Forelimb muscle (tissue), 1 donor: ENCODE data around the gene LTB. TPM values are rescaled to one million over a fixed set of nuclear protein-coding genes. Genes with fewer than 3 reads are reported as not detected.
"Not testable (repeated sequence)": the region's sequence is repeated elsewhere in the genome, so short reads cannot be mapped to it uniquely, and the experiment has no call there.

ENCODE experiments used
- DNase-seq: peaks from one replicate; pipeline ENCODE4 v3.0.0-alpha.2; 2013; ENCODE audit warnings: low read depth
- polyA plus RNA-seq: library from polyadenylated mRNA; unstranded; fragments of 120-200 nt; gene quantifications from one replicate; pipeline ENCODE4 v1.2.1, GENCODE V29; 2013; ENCODE audit not compliant: insufficient read length

The LTB gene
- polyA plus RNA-seq, 1 donor = 1.1 TPM

DNA sequence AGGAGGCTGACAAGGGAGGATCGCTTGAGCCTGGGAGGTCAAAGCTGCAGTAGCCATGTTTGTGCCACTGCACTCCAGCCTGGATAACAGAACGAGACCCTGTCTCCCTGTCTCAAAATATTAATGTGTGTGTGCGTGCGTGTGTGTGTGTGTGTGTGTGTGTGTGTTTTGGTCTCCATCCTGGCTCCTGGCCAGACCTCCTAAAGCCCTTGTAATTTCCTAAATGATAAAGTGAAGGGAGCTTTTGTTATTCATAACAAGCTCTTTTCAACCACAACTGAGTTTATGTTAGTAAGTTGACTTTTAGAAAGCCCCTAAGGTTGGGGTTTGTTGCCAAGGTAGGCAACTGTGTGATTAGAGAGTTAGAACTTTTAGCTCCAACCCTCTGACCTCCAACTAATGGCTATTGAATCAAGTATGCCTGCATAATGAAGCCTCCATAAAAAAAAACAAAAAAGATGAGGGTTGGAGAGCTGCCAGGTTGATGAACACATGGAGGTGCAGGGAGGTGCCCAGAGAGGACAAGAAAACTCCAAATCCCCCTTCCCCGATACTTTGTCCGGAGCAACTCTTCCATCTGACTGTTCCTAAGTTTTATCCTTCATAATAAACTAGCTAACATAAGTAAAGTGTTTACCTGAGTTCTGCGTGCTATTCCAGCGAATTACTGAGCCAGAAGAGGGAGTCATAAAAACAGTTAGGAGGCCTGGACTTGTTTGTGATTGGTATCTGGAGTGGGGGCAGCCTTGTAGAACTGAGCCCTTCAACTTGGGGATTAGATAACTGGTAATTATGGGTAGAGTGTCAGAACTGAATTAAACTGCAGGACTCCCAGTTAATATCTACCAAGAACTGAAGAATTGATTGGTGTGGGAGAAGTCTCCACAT, 27.5 kb upstream of the LTB start:
- DNase-seq = no peak

DNA sequence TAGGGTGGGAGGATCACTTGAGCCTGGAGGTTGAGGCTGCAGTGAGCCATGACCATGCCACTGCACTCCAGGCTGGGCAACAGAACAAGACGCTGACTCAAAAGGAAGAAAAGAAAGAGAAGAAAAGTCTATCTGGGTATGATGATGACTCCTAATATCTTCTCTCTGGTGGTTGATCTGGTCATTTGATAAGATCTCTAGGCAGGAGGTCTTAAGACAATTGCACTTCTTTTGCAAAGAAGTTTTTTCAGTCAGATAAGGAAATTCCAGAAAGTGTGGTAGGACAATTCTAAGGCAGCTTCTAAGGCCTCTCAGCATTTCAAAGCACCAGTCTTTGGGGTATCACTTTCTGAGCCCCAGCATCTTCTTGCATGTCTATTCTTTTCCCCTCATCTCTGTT, 25.1 kb upstream of the LTB start:
- no peak for DNase-seq

DNA sequence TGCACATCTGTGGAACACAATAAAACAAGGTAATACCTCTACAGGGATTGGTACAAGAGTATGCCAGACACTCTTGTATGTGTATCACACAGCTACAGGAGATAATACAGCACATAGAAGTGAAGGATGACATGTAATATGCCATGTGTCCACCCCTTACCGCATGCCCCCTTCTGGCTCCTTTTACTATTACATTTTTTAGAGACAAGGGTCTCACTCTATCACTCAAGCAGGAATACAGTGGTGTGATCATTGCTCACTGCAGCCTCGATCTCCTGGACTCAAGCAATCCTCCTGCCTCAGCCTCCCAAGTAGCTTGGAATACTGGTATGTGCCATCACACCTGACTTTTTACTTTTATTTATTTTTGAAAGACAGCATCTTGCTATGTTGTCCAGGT, 14.8 kb upstream of the LTB start:
- DNase-seq = no peak

DNA sequence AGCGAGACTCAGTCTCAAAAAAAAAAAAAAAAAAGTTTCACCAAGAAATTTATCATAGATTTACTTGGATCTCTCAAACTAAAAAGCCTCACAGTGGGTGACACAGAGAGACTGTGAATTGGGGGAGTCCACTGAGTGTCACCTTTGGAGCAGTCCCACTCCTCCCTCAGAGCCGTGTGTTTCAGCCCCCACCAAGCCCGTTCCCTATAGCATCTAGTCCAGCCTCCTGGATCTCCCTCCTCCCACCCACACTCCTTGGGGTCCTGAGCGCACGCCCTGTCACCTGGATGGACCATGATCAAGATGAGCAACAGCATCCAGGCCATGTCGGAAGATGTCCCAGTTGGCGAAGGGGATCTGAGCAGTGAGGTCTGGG, 10.2 kb upstream of the LTB start:
- no peak for DNase-seq

DNA sequence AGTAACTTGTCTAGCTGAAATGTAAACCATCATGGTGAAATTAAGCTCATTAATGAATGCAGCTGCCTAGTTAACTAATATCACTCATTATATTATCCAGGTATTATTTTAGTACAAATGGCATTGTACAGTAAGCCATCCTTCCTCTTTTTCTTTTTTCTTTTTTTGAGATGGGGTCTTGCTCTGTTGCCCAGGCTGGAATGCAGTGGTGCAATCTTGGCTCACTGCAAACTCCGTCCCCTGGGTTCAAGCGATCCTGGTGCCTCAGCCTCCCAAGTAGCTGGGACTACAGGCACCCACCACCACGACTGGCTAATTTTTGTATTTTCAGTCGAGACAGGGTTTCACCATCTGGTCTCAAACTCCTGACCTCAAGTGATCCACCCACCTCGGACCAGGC, 8.5 kb upstream of the LTB start:
- DNase-seq = not testable (repeated sequence)

DNA sequence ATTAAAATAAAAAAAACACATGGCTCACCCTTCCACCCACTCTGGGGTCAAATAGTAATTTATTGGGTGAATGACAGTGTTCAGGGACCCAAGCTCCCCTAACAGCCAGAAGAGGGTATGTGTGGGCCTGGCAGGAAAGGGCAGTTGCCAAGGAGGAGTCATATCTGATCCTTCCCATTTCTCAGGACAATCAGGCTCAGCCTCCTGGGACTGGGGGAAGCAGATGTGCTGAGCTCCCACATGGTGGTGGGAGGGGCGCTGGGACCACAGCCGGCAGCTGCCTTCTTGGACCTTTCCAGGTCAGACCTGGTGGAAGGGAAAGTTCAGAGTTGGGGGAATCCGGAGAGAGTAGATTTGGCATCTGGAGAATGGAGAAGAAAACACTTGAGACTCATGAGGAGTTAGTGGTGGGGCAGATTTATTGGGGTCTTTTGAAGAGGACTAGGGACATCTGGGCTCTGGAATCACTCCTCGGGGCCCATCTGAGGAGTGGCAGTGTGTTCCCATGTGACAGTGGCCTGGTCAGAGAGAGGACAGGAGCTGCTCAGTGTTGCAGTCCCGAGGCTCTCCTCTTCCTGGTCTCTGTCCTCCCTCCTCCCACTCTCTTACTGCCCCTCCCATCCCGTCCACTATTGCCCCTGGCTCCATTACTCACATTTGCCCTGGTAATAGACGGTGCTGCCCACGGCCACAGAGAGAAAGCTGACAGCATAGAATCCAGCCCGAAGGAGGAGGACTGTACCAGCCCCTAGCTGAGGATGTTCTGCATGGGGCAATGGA, 6.8 kb upstream of the LTB start:
- no peak for DNase-seq

DNA sequence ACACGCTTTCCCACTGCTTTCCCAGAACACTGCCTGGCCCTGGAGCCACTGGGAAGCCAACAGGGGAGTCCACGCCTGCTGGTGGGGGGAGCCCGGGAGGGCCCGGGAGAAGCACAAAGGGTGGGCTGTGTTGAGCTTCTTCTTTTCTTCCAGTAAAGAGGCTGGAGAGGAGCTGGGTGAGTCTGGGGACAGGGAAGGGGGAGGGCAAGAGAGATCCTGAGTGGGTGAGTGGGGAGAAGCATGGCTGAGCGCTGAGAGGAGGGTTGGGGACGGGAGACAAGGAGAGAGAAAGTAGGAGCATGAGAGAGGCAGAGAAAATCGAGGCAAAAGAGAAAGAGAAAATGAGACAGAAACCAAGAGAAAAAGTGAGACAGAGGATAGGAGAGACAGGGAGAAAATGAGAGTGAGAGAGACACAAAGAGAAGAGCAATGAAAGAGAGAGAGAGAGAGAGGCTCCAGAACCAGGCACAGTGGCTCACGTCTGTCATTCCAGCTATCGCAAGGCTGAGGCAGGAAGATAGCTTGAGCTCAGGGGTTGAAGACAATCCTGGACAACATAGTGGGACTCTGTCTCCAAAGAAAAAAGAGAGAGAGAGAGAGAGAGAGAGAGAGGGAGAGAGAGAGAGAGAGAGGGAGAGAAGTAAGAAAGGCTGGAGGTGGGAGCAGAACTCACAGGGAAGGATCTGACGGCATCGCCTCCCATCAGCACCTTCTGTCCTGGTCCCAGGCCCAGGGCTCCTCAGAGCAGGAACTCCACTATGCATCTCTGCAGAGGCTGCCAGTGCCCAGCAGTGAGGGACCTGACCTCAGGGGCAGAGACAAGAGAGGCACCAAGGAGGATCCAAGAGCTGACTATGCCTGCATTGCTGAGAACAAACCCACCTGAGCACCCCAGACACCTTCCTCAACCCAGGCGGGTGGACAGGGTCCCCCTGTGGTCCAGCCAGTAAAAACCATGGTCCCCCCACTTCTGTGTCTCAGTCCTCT, 5.9 kb upstream of the LTB start:
- no peak for DNase-seq

DNA sequence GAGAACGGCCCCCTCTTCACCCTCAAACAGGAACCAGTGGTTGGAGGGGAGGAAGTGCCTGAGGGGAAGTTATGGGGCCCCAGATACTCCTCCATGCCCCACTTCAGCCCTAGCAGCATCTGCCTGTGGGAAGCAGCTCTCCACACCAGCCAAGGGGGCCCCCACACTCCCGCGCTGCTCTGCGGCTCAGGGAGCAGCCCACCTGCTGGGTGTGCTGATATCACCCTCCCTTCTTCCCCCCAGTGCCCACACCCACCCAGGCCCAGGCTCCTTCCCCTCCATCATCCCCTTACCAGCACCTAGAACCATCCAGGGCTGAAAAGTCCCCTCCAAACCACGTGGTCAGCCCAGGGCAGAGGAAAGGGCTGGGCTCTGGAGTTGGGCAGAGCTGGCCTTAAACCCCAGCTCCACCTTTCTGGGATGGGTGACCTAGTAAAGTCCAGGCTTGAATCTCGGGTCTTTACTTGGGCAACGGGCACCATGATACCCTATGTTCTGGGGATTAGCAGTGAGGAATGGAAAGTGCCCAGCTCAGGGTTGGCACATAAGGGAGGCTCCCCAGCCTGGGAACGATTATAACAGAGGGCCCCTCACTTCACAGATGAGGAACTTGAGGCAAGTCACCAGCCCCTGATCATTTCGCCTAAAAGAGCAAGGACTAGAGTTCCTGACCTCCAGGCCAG, 4.5 kb upstream of the LTB start:
- DNase-seq = no peak

DNA sequence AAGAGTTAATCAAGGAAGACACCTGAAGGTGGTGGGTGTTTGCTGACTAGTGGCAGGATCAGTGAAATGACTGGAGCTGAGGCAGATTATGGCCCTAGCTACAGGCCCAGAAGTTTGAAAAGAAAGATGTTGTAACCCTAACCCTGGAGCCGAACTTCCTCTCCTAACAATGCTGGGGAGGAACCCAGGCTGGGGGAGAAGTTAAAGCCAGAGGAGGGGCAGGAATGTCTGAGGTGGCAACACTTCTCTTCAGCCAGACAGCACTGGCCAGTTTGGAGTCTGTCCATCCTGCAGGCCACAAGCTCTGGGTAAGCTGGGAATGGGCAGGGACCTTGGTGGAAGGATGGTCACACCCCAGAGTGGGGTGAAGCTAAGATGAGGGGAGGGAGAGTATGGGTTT, 3.8 kb upstream of the LTB start, which contains the start of gene LST1:
LST1 (plus strand) TSS at position 270 of the 400 bp plus-strand sequence. CDS start 1,023 bp downstream, outside the sequence.
- DNase-seq = no peak

DNA sequence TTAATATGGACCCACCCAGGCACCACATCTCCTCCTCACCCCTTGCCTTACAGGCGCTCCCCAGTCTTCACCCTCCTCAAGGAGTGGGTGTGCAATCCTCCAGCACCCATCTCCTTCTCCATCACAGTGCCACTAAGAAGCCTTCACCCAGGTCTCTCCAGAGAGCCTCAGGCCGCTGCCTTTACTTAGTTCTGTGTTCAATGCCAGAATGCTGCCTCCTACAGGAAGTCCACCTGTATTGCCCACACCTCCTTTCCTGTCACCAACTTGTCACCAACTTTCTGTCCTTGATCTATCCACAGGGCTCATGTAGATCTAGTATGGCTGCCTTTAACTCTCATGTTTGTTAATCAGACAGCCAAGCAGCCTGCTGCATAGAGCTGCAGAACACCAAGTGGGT, 3.3 kb upstream of the LTB start:
- DNase-seq = no peak

DNA sequence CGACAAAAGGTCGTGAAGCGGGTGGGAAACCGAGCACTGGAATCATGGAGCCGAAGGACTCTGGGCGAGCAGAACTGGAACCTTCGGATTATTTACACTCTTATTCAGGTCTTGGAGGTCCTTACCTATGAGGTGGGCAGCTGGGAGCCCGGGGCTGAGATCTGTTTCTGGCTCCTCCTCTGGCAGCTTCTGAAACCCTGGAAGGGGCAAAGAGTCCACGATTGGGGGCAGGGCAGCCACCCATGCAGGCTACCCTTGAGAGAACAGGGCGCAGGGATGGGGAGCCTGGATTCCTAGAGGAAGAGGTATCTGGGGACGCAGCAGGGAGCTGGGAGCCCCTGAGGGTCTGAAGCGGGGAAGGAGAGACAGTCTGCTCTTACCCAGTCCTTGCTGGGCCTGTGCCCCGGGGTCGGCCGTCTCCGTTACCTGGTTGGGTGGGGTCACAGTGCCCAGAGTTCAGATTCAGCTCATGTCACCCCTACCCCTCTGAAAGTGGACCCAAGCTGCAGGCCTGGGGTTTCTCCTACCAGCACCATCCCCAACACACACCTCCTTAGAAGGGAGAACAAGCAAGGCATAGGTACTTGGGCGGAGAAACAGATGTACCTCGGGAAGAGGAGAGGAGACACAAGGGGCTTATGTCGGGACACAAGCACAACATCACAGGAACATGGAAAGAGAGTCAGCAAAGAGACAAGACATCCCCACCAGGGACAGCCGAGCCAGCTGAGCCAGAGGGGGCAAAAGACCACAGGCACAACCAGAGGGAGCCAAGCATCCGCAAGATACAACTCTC, 592 bp downstream of the LTB start:
- DNase-seq = no peak

DNA sequence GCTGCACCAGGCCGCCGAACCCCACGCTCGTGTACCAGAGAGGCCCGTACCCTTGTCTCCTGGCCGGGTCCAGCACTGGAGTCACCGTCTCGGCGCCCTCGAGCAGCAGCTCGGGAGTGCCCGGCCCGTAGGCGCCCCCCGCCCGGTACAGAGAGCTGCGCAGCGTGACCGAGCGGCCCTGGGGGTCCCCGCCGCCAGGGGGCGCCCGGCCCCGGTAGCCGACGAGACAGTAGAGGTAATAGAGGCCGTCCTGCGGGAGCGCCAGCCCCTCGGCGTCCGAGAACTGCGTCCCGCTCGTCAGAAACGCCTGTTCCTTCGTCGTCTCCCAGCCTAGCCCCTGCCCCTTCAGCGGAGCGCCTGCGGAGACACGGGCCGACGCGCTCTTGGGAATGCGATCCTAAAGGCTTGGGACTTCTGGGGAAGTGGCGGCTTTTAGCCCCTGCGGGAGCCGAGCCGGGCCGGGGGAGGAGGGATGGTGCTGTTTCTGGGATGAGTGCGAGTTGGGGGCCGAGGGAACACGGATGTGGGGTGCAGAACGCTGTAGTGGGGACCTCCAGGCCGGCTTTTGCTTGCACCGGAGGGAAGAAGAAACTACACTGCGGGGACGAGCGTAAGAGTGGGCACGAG, 1.3 kb downstream of the LTB start:
- no peak for DNase-seq

DNA sequence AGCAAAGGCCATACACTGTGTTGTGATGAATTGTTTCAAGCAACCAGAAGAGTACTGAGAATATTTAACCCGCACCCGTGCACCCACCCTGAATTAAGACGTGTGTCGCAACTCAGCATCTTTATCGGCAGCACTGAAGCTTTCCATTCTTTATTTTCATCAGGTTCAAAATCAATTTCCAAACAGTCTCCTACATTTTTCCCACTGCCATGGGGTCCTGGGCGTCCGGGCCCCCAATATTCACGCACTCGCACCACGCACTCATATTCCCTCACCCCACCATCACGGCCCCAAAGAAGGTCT, 1.8 kb downstream of the LTB start:
- DNase-seq = no peak

DNA sequence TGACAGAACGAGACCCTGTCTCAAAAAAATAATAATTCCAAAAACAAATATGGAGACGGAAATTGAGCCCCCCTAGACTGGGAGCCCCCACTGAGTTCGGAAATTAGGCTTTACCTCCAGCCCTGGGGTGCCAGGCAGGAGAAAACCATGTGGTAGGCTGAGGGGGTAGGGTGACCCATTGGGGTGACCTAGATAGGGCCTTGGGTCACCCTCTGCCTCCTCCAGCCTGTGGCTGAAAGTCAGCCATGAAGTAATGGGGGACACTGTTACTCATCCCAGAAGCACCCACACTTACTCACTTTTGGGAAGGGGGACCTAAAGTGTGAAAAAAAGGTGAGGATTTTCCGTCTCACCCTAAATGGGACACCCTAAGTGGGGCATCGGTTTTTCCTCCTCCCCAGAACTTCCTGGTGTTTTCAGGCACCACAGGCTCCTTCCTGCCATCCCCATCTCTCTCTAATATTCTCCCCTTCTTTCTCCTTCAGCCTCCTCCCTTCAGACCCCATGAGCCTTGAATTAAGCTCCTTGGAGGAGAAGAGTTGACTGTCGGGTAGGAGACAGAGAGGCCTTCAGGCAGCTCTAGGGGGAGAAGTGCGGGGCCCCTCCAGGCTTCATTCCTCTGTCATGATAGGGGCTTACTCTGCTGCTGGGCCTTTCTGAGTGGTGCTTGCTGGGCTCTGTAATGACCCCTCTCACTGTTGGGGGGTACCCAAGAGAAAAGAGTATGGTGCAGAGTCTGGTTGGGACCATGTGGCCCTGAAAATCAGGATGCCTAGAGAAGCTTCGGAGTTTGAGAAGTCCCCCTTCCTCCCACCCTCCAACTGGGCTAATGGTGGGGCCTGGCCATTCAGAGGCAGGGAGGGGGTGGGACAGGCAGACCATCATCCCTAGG, 2.4 kb downstream of the LTB start:
- DNase-seq = no peak

DNA sequence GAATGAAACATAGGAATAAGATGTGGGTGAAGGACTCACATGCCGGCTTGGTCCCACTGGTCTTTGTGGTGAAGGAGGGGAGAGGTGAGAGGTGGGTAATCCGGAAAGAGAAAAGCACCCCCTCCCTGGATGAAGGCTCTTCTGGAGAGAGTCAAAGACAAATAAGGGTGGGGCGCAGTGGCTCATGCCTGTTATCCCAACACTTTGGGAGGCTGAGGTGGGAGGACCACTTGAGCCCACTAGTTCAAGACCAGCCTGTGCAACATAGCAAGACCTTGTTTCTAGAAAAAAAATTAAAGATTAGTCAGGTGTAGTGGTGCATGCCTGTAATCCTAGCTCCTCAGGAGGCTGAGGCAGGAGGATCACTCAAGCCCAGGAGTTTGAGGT, 3.1 kb downstream of the LTB start:
- DNase-seq = no peak

DNA sequence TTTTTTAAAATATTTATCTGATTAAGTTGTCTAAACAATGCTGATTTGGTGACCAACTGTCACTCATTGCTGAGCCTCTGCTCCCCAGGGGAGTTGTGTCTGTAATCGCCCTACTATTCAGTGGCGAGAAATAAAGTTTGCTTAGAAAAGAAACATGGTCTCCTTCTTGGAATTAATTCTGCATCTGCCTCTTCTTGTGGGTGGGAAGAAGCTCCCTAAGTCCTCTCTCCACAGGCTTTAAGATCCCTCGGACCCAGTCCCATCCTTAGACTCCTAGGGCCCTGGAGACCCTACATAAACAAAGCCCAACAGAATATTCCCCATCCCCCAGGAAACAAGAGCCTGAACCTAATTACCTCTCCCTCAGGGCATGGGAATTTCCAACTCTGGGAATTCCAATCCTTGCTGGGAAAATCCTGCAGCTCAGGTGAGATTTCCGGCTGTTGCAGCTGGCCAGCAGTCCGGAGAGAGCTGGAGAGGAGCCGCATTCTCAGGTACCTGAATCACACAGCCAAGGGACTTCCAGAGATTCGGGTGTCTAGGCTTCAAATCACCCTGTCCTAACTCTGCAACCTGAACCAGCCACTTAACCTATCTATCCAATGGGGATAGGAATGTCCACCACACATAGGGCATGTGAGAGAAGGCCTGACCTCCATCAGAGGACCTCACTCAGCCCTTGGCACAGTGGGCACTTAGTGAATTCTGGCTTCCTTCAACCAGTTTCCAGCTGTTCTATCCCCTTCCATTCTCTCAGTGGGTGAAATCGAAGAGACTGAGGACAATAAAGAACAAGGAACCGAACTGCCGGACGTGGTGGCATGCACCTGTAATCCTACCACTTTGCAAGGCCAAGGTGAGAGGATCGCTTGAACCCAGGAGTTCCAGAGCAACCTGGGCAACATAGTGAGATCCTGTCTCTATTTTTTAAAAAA, 3.8 kb downstream of the LTB start:
- DNase-seq = no peak

DNA sequence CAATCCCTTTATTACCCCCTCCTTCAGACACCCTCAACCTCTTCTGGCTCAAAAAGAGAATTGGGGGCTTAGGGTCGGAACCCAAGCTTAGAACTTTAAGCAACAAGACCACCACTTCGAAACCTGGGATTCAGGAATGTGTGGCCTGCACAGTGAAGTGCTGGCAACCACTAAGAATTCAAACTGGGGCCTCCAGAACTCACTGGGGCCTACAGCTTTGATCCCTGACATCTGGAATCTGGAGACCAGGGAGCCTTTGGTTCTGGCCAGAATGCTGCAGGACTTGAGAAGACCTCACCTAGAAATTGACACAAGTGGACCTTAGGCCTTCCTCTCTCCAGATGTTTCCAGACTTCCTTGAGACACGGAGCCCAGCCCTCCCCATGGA, 4.7 kb downstream of the LTB start:
- no peak for DNase-seq
